Measurements from ENCODE around the gene SEMA6B.

GRCh38 chr19:4579389-4579788 is 19.9 kb upstream of the SEMA6B start:
- no peak for TF ChIP-seq CTCF (IDR thresholded peaks at IDR 0.05)
- TF ChIP-seq POLR2A (IDR thresholded peaks at IDR 0.05; ENCODE audit: low read depth): no peak
- no peak for TF ChIP-seq EP300 (IDR thresholded peaks at IDR 0.05)

Data from esophagus muscularis mucosa (tissue), 4 donors.